ENCODE data around the gene GAGE13.
"Not testable (repeated sequence)": the region's sequence is repeated elsewhere in the genome, so short reads cannot be mapped to it uniquely, and the experiment has no call there.

Gene GAGE13

DNA sequence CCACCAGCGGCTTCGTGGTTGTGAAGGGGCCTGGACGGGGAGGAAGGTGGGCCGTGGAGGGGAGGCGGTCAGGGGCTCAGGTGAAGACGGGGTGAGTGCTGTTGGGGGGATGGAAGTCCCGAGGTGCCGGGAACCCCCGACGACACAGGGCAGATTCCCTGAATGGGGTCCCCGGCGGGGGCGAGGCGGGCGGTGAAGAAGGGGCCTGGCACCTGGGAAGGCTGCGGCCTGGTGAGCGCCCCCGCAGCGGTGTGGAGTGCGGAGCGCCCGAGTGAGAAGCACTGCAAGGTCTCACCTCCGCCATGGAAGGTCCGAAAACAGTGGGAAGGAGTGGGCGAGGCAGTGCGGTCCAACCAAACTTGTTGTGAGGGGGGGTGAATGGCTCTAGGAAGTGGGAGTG is 459 bp downstream of the GAGE13 start:
- DNase-seq = not testable (repeated sequence)

DNA sequence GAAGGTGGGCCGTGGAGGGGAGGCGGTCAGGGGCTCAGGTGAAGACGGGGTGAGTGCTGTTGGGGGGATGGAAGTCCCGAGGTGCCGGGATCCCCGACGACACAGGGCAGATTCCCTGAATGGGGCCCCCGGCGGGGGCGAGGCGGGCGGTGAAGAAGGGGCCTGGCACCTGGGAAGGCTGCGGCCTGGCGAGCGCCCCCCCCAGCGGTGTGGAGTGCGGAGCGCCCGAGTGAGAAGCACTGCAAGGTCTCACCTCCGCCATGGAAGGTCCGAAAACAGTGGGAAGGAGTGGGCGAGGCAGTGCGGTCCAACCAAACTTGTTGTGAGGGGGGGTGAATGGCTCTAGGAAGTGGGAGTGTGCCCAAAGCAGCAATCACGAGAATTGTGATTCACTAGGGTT is 10.1 kb downstream of the GAGE13 start:
- DNase-seq = not testable (repeated sequence)

DNA sequence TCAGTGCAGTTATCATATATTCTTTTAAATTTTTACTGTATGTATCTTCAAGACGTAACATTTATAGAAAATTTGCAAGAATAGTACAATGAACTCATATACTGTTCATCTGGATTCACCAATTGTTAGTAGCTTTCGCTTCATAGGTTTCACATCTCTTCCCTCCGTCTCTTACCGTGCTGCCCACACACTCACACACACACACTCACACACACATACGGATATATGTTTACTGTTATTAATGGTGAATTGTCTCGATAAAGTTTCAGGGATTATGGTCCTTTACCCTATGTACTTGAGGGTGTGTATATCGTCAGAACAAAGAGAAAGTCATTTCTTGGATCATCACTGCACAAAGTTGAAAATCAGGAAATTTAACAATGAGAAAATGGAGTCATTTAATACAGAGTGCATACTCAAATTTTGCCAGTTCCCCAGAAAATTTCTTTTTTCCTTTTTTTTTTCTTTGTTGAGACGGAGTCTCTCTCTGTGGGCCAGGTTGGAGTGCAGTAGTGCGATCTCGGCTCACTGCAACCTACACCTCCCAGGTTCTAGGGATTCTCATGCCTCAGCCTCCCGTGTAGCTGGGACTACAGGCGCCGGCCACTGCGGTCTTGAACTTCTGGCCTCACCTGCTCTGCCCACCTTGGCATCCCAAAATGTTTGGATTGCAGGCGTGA is 13.3 kb downstream of the GAGE13 start:
- DNase-seq = not testable (repeated sequence)

DNA sequence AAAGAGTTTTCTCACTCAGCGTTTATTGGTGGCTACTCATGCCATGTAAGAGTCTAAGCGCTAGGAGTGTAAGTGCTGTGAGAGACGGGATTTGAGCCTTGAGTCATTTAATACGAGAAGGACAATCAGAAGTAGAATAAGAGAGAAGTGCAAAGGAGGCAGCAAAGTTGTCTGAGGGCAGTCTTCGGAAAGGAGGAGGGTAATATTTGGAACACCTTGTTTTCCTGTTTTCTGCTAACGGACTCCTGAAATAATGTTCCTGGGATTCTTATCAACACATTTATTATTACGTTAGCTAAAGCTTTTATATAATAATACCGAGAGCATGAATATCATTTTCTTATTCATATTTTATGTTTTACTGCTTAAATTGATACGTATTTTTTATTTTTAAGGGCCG is 14.0 kb downstream of the GAGE13 start:
- DNase-seq = not testable (repeated sequence)

DNA sequence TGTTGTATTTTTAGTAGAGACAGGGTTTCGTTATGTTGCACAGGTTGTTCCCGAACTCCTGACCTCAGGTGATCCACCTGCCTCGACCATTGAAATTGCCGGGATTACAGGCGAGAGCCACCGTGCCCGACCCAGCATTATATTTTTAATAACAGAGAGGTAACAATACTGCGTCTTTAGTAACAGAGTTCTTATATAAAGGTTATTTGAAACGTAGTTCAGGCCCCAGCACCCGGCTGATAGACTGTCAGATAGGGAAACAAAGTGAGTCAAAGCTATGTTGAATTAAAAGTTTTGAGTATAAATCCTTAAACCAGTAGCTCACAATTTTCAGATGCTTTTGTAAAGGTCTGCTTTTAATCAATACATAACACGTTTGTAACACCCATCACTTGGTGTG is 14.8 kb downstream of the GAGE13 start:
- not testable (repeated sequence) for DNase-seq

Measured in fibroblast of skin of back (primary cell).